ENCODE measurements around the gene PCIF1.

GRCh38 chr20:45935416-45936046 lies 1.0 kb downstream of the PCIF1 start:
- TF ChIP-seq CTCF (IDR thresholded peaks at IDR 0.05; ENCODE audit: insufficient read depth, low read depth, low read length), result no peak
- TF ChIP-seq EZH2 (IDR thresholded peaks at IDR 0.05; ENCODE audit: insufficient read depth, low read length), result no peak

Data from astrocyte (in vitro differentiated cells and primary cell).